SHP77 treated with DMSO at 0.1 percent for 48 hours (cell line): Measurements from ENCODE around the gene ZFPM1.

Experiments used
- DNase-seq: peaks from one replicate; lab custom pipeline; 2025; lab: John Stamatoyannopoulos, UW

Gene ZFPM1

DNA sequence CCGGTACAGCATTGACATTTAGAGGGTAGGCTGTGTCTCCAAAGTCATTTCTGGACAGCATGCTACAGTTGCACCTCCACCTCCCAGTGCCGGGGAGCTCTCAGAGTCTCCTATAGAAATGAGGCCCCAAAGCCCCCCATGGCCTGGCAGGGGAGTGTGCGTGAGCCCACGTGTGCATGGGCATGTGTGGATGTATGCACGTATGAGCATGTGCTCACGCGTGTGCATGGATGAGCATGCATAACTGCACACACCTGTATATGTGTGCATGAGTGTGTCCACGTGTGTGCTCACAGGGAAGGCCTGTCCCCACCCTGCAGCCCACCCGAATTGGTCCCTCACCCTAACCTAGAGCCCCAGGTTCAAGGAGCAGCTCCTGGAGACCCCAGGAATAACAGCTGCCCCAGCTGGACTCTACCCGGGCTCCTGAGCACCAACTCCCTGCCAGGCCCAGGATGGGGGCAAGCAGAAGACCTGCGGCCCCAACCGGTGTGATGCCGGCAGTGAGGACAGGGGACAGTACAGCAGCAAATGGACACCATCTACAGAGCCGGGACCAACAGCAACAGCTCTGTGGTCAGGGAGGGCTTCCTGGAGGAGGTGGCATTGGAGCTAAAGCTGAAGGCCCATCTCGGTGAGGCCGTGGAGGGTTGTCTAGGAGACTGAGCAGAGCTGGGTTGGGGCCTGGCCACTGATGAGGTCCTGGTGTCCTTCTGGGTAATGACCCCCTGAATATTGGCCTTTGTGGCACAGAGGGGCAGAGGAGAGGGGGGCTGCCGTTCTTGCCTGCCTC, 35.2 kb upstream of the ZFPM1 start:
- no peak for DNase-seq

DNA sequence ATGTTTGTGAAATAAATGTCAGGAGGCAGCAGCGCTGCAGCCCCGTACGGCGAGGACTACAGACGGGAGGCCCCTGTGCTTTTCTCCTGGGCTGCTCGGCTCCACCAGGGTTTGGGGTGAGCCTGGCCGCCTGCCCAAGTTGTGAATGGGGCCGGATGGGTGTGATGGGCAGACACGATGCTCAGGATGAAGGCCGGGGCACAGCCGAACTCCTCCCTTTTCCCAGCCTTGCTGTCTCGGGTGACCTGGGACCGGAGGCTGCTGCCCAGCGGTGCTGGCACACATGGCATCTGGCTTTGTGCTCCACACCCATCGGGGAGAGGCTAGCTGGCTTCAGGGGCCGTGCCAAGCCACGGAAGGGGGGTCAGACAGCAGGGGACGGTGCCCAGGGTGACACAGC, 34.2 kb upstream of the ZFPM1 start:
- DNase-seq: no peak

DNA sequence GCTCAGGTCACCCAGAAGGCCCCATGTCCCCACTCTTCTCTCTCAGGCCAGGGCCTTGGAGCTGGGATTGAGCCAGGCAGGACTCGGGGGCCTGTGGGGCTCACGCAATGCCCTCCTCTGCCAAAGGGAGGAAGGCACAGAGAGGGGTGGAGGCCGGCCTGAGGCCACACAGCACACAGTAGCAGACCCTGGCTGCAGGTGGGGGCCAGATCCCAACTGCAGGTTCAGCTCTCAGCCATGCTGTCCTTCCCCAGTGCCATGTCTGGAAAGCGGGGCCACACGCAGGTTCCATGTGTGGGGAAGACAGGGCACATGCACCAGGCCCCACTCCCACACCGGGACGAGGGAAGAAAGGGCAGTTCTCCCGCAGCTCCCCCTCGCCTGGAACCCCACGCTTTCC, 33.3 kb upstream of the ZFPM1 start:
- DNase-seq: no peak

DNA sequence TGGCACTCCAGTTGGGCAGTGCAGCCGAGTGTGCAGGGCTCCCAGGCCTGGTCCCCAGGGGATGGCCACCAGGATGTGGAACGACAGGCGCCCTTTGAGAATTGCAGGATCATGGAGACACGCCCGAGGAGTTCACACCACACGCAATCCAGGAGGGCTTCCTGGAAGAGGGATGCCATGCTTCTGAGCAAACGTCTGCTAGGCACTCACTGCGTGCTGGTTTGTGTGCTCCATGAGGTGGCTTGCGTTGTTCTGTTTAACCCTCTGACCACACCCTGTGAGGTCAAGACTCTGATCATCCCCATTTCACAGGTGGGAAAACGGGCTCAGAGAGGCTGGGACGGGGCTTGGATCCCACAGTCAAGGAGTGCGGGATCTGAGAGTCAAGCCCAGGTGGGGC, 32.6 kb upstream of the ZFPM1 start:
- DNase-seq: no peak

DNA sequence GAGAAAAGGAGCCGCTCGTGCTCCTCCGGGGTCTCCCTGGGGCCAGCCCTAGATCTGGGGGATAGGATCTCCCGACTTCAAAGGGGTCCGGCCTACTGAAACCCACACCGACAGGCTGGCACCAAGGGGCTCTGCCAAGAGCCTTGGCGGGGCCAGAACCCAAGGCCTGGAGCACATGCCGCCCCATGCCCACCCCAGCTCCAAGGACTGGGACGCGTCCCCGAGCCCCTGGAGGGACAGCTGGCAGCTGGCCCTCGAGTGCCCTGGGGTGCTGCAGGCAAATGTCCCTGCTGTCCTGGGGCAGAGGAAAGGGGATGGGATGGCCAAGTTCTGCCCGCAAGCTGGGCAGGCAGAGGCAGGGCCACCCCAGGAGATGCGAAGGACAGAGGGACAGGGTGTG, 31.8 kb upstream of the ZFPM1 start:
- DNase-seq: no peak

DNA sequence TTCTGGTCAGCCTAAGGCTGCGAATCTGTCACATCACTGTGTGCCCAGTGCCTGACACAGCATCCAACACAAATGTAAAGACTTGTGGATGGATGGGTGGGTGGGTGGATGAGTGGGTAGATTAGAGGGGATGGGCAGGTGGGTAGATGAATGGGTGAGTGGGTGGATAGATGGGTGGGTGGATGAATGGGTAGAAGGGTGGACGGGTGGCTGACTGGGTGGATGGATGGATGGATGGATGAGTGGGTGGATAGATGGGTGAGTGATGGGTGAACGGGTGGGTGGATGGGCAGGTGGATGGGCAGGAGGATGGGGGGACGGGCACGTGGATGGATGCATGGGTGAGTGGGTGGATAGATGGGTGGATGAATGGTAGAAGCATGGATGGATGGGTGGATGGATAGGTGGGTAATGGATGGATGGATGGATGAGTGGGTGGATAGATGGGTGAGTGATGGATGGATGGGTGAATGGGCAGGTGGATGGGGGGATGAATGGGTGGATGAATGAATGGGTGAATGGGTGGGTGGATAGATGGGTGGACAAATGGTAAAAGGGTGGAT, 31.1 kb upstream of the ZFPM1 start:
- DNase-seq: no peak

DNA sequence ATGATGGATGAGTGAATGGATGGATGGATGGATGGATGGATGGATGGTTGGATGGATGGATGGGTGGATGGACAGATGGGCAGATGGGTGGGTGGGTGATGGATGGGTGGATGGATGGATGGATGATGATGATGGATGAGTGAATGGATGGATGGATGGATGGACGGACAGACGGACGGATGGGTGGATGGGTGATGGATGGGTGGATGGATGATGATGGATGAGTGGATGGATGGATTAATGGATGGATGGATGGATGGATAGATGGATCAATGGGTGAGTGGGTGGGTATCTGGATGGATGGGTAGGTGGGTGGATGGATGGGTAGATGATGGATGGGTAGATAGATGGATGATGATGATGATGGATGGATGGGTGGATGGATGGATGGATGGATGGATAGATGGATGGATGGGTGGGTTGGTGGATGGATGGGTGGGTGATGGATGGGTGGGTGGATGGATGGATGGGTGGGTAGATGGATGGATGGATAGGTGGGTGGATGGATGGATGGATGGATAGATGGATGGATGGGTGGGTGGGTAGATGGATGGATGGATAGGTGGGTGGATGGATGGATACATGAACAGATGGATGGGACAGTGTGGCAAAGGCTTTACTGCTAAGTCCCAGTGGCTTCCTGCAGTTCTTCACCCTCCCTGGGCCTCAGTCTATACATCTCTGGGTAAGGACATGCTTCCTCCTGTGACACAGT, 30.2 kb upstream of the ZFPM1 start:
- DNase-seq: no peak

DNA sequence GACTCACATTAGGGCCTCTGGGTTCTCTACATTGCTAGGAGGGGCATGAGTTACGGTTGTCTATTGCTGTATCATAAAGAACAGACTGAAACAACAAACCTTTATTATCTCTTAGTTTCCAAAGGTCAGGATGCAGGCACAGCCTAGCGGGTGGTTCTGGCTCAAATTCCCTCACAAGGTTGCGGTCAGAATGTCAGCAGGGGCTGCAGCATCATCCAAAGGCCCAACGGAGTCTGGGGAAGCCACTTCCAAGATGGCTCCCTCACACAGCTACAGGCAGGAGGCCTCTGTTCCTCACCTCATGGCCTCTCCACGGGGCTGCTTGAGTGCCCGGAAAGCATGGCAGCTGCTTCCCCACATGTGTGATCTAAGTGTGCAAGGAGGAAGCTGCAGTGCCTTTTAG, 29.6 kb upstream of the ZFPM1 start:
- DNase-seq: no peak

DNA sequence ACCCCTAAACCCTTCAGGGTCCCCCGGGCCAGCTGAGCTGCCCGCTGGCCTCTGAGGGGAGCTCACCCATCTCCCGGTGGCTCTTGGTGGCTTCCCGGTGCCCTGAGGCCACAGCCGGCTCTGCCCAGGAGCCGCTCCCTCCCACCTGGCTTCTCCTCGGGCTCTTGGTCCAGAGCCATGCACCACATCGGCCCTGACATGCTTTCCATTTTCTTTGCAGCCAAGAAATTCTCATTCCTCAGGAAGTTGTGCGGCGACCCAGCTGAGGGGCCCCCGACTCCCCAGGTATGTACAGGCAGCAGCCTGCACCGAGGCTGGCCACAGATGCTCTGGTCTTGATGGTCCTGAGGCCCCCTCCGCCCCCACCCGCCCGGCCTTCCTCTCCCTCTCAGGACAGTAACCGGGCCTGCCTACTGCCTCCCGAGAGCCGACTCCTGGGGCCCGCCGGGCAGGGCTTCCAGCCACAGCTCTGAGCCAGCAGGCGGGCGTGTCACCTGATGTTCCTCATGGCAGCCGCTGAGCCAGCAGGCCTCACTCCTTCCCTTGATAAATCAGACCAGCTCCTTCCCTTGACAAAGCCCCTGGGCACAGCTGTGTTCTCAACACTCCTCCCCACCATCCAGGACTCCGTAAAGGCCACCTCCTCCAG, 28.4 kb upstream of the ZFPM1 start:
- no peak for DNase-seq

DNA sequence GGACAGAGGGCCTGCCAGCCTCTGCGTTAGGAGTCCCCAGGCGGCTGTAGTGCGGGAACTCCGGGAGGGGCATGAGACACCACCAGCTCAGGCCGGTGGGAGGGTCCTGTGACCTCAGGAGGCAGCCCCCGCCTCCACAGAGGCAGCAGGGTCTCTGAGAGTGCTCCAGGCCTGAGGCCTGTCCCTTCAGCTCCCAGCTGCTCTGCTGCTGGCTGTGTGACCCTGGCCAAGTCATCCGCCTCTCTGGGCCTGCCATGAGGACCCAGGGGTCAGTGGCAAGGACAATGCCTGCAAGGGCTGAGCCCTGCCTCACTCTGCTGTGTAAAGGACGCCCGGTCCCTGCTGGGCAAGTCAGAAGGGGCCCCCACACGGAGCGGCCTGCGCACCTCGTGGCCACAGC, 27.1 kb upstream of the ZFPM1 start:
- DNase-seq: no peak

DNA sequence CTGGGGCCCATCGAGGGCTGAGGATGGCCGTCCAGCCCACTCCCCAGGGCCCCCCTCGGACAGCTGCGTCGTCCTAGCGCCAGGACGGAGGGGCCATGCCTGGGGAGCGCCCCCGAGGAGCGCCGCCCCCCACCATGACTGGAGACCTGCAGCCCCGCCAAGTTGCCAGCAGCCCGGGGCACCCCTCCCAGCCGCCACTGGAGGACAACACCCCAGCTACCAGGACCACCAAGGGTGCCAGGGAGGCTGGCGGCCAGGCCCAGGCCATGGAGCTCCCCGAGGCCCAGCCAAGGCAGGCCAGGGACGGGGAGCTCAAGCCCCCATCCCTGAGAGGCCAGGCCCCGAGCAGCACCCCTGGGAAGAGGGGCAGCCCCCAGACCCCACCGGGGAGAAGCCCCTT, 25.7 kb upstream of the ZFPM1 start:
- no peak for DNase-seq

DNA sequence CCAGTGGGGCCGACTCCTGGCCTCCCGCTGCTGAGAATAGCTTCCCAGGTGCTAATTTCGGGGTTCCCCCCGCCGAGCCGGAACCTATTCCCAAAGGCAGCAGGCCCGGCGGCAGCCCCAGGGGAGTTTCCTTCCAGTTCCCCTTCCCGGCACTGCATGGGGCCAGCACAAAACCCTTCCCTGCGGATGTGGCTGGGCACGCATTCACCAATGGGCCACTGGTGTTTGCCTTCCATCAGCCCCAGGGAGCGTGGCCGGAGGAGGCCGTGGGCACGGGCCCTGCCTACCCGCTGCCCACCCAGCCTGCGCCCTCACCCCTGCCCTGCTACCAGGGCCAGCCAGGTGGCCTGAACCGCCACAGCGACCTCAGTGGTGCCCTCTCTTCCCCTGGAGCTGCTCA, 24.9 kb upstream of the ZFPM1 start:
- no peak for DNase-seq

DNA sequence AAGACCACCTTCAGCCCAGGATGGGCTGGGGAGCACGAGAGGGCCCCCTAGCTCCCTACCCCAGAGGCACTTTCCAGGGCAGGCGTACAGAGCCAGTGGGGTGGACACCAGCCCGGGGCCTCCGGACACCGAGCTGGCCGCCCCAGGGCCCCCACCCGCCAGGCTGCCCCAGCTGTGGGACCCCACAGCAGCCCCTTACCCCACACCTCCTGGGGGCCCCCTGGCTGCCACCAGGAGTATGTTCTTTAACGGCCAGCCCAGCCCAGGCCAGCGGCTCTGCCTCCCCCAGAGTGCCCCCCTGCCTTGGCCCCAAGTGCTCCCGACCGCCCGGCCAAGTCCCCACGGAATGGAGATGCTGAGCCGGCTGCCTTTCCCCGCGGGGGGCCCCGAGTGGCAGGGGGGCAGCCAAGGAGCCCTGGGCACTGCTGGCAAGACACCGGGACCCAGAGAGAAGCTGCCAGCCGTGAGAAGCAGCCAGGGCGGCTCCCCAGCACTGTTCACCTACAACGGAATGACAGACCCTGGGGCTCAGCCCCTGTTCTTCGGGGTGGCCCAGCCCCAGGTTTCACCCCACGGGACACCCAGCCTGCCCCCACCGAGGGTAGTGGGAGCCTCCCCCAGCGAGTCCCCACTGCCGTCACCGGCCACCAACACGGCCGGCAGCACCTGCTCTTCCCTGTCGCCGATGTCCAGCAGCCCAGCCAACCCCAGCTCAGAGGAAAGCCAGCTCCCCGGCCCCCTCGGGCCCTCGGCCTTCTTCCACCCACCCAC, 24.3 kb upstream of the ZFPM1 start:
- no peak for DNase-seq

DNA sequence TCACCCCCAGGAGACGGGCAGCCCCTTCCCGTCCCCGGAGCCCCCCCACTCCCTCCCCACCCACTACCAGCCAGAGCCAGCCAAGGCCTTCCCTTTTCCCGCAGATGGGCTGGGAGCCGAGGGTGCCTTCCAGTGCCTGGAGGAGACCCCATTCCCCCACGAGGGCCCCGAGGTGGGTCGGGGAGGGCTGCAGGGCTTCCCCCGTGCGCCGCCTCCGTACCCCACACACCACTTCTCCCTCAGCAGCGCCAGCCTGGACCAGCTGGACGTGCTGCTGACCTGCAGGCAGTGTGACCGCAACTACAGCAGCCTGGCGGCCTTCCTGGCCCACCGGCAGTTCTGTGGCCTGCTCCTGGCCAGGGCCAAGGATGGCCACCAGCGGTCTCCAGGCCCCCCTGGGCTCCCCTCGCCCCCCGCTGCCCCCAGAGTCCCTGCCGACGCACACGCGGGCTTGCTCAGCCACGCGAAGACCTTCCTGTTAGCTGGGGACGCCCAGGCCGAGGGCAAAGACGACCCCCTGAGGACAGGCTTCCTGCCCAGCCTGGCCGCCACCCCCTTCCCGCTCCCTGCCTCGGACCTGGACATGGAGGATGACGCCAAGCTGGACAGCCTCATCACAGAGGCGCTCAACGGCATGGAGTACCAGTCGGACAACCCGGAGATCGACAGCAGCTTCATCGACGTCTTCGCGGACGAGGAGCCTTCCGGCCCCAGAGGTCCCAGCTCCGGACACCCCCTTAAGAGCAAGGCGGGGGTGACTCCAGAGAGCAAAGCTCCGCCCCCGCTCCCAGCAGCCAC, 23.5 kb upstream of the ZFPM1 start:
- DNase-seq: no peak

DNA sequence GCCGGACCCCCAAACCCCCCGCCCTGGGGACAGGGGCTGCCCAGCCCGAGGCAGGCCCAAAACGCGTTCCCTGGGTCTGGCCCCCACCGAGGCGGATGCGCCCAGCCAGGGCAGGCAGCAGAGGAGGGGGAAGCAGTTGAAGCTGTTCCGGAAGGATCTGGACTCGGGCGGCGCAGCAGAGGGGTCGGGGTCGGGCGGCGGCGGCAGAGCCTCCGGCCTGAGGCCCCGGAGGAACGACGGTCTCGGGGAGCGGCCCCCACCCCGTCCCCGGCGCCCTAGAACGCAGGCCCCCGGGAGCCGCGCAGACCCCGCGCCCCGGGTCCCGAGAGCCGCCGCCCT, 22.9 kb upstream of the ZFPM1 start:
- no peak for DNase-seq

DNA sequence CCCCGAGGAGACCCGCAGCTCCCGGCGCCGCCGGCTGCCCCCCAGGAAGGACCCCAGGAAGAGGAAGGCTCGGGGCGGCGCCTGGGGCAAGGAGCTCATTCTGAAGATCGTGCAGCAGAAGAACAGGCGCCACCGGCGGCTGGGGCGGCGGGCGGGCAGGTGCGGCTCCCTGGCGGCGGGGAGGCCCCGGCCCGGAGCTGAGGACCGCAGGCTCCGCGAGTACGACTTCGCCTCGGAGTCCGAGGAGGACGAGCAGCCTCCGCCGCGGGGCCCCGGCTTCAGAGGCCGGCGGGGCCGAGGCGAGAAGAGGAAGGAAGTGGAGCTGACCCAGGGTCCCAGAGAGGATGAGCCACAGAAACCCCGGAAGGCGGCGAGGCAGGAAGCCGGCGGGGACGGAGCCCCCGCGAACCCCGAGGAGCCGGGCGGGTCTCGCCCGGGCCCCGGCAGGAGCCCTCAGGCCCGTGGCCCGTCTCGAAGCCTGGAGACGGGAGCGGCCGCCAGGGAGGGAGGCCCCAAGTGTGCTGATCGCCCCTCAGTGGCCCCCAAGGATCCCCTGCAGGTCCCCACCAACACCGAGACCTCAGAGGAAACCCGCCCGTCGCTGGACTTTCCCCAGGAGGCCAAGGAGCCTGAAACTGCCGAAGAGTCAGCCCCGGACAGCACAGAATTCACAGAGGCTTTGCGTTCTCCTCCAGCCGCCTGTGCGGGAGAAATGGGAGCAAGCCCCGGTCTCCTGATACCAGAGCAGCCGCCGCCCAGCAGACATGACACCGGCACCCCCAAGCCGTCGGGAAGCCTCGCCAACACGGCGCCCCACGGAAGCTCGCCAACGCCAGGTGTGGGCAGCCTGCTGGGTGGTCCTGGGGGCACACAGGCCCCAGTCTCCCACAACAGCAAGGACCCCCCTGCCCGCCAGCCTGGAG, 22.3 kb upstream of the ZFPM1 start:
- no peak for DNase-seq

DNA sequence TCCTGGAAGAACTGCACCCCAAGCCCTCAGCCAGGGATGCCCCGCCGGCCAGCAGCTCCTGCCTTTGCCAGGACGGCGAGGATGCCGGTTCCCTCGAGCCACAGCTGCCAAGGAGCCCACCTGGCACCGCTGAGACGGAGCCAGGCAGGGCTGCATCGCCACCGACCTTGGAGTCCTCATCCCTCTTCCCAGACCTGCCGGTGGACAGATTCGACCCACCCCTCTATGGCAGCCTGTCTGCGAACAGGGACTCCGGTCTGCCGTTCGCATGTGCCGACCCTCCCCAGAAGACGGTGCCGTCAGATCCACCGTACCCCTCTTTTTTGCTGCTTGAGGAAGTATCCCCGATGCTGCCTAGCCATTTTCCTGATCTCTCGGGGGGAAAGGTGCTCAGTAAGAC, 21.4 kb upstream of the ZFPM1 start:
- DNase-seq: no peak

DNA sequence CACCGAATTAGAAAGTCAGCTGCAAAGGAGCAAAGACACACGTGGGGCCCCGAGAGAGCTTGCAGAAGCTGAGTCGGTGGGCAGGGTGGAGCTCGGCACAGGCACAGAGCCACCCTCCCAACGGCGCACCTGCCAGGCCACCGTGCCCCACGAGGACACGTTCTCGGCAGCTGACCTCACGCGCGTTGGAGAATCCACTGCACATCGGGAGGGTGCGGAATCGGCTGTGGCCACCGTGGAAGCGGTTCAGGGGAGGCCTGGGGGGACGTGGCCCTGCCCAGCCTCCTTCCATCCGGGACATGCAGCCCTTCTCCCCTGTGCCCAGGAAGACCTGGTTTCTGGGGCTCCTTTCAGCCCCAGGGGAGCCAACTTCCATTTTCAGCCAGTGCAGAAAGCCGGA, 20.9 kb upstream of the ZFPM1 start:
- DNase-seq: no peak

DNA sequence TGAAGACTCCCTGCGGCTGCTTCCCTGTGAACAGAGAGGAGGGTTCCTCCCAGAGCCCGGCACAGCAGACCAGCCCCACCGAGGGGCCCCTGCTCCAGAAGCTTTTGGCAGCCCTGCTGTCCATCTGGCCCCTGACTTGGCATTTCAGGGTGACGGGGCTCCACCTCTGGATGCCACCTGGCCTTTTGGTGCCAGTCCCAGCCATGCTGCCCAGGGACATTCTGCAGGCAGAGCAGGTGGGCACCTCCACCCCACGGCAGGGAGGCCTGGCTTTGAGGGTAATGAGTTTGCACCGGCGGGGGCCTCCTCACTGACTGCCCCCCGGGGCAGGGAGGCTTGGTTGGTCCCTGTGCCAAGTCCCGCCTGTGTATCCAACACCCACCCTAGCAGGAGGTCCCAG, 20.3 kb upstream of the ZFPM1 start:
- no peak for DNase-seq

DNA sequence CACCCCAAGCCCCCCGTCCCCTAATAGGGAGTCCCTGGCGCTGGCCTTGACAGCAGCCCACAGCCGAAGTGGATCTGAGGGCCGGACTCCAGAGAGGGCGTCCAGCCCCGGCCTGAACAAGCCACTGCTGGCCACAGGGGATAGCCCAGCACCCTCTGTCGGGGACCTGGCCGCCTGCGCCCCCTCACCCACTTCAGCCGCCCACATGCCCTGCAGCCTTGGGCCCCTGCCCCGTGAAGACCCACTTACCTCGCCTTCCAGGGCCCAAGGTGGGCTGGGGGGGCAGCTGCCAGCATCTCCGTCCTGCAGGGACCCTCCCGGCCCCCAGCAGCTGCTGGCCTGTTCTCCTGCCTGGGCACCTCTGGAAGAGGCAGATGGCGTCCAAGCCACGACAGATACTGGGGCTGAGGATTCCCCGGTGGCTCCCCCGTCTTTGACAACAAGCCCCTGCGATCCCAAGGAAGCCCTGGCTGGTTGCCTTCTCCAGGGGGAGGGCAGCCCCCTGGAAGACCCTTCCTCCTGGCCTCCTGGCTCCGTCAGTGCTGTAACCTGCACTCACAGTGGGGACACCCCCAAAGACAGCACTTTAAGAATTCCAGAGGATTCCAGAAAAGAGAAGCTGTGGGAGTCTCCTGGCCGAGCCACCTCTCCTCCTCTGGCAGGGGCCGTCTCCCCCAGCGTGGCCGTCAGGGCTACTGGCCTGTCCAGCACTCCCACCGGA, 19.3 kb upstream of the ZFPM1 start:
- no peak for DNase-seq
